Head of caudate nucleus (tissue), 42 donors: ENCODE data around the gene POGLUT3.

Experiments used
- DNase-seq, 42 donors: peaks; one replicate each; pipeline versions ENCODE4 v3.0.0 to v3.0.0-alpha.2; 2020 to 2021; ENCODE audit warnings: mixed read lengths in 7 of 42
- intact Hi-C: fragments of 100-400 bp; cut with DNase I; formaldehyde crosslinking; loops from one replicate; pipeline ENCODE4 v1.15.0; 2022

The POGLUT3 gene

DNA sequence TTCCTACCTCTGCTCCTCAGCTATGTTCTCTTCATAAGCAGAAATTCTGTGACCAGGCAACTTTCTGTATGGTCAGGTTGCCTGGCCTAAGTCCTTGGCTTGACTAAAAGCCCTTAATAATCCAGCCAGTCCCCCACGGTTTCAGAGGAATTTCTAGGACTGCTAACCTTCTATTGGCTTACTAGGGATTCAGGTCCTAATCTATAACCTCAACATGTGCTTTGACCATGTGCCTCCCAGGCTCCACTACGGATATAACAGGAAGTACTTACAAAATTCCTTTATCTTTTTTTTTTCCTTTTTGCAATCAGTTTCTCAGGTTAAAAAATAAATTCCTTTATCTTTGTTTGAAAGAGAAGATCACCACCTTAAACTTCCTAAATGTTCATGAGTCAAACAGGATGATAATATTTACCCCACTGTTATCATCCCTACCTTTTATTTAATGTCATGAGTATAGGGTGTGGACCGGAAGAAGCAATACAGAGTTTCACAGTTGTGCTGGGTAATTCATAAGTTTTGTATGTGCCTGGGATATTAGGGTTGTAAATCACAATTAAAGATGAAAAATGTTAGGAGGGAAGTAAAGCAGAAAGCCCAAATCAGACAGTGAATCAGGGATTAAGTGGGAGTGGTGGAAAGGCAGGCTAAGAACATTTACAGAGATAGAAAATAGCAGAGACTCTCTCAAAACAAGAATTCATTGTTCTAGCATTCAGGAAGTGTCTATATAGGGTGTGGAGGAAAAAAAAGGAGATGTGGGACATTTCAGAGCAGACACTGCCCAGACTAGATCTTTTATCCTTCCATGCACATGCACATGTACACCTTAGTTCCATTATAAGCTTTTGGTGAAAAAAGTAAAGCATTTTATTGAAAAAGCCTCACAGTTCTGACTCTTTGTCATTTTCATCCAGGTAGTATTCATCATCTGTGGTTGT is 10.7 kb upstream of the POGLUT3 start:
- intact Hi-C loops = no loop called here
- DNase-seq = no peak

DNA sequence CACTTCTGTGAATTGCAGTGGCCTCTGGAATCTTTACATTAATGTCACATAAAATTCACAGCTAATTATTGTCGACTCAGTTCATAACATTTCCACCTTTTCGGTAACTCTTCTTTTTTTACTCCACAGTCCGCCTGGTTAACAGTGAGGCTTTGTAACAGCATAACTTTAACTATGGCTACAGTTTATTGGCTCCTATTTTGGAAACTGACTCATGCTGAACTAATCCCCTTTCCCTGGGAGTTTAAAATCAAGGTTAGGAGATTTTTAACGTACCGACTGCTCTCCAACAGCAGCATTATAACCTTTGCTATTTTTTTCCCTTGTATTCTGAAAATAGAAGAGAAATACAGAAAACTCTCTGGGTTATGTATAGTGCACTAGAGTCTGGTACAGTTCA is 3.2 kb upstream of the POGLUT3 start:
- intact Hi-C loops = no loop called here
- no peak for DNase-seq

DNA sequence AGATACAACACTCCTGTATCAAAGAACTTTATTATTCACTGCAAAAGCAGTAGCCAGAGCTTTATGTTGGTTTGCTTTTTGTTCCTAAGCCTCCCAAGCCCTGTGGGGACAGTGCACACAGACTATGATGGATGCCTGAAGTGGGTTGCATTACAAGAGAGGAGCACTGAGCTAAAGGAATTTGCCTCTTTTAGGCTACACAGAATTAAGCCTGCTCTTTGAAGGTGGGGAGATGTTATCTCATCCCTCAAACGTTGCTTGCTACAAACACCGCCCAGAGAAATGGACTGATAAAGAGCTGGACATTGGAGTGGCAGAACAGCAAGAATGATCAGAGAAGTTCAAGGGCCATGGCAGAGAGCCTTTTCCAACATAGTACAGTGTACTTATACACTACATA is 2.5 kb upstream of the POGLUT3 start:
- DNase-seq = no peak
- intact Hi-C loops = no loop called here

DNA sequence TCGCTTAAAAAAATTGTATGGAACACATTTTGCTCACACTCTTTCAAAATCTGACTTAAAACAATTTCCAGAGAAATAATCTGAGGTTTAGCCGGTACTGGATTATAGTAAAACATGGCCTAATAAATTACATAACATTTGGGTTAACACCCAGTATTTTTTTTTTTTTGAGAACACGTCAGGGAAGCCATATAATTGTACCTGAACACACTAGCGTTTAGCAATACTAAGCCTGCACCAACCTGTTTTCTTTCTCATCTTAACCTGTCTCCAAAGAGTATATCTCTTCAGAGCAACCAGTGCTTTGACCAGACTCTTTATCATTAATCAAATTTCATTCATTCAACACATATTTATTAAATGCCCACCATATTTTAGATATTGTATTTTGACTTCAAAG is 2.0 kb upstream of the POGLUT3 start:
- intact Hi-C loops = no loop called here
- DNase-seq = no peak

DNA sequence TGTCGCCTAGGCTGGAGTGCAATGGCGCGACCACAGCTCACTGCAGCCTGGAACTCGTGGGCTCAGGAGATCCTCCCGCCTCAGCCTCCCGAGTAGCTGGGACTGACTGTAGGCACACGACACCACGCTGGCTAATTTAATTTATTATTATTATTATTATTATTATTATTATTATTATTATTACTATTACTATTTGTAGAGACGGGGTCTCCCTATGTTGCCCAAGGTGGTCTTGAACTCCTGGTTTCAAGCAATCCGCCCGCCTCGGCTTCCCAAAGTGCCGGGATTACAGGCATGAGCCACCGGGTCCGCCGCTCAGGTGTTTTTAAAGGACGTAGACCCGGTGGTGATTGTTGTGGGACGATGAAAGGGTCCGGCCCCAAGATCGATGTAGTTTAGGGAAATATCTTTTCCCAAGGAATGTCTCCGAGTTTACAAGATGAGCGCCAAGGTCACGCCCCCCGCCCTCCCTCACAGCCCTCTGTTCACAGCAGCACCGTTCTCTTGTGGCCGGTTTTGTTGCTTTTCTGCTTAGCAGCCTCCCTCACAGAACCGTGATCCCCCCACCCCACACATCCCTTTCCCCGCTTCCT is 728 bp upstream of the POGLUT3 start:
- intact Hi-C loops = no loop called here
- DNase-seq = no peak

DNA sequence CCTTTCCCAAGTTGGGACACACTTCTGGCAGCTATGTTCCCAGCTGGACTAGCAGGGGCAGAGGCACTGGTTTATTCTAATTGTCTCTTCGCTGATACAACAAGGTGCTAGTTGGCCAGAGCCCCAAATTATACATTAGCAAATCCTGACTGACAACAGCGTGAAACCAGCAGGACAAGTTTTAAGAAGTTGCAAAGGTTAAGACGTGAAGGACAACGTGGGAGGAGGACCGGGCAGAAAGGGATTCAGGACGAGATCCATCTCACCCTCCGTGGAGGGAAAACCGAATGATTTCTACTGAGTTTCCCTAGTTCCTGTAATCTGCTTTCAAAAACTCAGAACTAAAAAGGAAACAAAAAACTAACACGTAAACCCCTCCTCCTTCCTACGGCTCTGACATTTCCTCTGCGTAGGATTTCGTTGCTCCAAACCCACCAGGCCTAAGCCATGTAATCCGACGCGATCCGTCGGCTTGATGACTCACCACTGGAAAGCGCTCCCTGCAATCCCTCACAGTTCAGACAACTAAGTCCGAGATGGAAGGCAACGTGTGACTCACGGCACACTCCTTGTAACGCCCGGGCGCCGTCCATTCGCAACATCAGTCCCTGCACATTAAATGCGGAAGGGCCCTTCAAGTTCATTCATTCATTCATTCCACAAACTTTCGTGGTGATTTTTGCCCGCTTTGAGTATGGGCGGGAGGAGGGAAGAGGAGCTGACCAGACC is 703 bp downstream of the POGLUT3 start:
- peak; percentile 22 to 86 (median 61) for DNase-seq
- intact Hi-C loops = no loop called here

DNA sequence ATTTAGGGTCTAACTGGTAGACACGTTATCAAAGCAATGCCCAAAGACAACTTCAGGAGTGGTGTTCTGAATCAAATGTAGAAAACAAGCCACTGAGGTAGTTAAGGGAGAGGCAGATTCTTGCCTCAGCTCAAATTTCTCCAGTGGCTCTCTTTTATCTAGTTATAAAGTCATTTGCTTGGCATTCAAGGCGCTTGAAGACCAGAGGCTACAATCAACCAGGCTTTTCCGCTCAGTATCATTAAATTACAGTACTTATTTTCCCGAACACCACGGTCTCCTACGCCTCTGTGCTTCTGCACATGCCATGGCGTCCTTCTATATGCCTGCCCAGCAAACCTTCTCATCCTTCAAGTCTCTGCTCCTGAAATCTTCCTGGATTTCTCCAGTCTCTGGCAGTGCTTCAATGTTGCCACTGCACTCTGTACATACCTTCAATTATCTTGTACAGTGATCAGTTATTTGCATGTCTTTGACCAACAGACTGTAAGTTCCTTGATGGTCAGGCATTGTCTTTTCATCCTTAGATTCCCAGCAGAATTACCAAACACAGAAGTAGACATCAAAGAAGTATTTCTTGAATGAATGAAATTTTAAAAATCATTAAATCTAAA is 1.4 kb downstream of the POGLUT3 start:
- DNase-seq = no peak
- intact Hi-C loops = no loop called here

DNA sequence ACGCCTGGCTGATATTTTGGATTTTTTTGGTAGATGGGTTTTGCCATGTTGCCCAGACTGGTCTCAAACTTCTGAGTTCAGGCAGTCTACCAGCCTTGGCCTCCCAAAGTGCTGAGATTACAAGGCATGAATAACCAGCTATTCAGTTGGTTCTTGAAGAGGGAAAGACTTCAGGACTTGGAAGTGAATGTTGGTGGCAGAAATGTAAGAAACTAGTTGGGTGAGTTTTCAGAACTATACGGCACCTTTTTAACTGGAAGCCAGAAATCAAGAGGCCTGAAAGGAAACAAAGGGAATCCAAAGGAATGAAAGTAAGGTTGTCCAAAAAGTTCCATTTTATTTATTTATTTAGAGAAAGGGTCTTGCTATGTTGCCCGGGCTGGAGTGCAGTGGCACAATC is 2.9 kb downstream of the POGLUT3 start:
- intact Hi-C loops = no loop called here
- DNase-seq = no peak

DNA sequence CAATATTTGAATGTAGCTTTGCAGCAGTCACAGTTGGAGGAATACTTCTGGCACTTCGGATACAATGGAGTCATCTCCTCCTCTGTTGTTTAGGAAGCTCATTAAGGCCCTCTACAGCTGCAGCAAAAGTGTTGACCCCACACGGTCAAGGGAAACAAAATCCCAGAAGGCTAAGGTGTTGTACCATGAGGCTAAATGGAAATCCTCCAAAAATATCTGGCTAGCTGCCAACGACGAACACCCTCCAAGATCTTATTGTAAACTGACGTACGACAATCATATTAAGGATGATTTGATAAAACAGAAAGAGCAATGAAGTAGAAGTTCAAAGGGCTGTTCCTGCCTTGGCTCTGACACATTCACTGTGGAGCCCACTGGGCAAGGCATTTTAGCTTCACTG is 4.0 kb downstream of the POGLUT3 start:
- intact Hi-C loops = no loop called here
- no peak for DNase-seq

DNA sequence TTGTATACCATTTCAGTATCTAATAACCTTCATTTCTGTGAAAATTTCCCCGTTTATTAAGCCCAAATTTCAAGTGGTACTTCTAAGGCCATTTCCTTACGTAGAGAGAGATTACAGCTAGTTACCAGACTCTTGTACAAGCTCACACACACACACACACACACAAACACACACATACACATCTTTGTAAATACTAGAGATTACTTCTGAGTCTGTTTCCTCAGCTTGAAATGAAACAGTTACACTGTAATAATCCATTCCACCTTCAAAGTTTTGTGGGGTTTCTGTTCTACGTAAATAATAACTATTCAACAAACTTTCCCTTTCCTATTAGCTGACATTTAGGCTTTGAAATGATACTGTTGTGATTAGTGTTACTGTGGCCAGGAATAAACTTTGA is 6.2 kb downstream of the POGLUT3 start:
- no peak for DNase-seq
- intact Hi-C loops = no loop called here

DNA sequence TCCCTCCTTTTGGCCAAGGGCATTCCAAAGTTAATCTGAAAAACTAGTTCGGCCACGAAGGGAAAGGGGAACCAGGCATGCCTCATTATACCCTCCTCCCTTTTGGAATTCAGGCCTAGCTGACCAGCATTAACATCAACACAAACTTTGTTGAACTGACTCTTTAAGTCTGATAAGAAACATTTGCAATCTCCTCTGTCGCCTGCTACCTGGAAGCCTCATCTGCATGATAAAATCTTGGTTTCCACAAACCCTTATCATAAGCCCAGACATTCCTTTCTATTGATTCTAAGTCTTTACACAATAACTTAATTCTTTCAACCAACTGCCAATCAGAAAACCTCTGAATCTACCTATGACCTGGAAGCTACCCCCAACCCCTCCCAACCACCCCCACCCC is 11.4 kb downstream of the POGLUT3 start:
- intact Hi-C loops = no loop called here

DNA sequence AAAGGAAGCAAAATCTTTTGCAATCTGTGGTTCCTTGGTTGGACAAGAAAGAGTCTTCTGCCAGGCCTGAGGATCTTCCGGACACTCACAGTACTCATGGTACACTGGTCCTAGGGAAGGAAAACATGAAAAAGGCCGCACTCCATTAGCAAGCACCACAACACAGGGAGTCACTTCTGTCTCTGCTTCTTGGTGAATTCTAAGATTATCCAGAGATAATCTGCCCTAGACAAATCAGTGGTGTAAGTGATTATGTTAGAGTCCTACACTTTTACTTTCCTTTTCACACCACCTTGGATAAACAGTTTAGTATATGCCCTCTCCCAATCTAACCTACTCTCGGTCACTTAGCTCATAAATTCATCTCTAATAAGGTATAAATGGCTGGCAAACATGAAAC is 11.9 kb downstream of the POGLUT3 start:
- intact Hi-C loops = no loop called here

More for the DNA sequence above, 11.4 kb downstream of the POGLUT3 start:
- no peak for DNase-seq

DNA sequence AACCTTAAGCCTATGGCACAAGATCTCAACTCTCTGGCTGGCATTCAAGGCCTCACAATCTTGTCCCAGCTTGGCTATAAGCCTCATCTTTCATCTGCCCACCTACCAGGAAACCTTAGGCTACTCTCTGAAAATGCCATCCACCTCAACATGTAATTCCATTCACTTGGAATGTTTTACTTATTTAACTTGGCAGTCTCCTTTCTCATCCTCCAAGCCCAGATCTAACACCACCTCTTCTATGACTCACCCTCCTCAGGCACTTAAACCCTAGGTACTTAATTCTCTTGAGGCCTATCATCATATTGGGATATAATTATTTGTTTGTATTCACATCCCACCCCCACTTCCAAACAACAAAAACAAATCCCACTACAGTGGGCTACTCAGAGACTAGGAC is 15.0 kb downstream of the POGLUT3 start:
- DNase-seq = no peak
- intact Hi-C loops = no loop called here

More for the DNA sequence above, 11.9 kb downstream of the POGLUT3 start:
- no peak for DNase-seq

DNA sequence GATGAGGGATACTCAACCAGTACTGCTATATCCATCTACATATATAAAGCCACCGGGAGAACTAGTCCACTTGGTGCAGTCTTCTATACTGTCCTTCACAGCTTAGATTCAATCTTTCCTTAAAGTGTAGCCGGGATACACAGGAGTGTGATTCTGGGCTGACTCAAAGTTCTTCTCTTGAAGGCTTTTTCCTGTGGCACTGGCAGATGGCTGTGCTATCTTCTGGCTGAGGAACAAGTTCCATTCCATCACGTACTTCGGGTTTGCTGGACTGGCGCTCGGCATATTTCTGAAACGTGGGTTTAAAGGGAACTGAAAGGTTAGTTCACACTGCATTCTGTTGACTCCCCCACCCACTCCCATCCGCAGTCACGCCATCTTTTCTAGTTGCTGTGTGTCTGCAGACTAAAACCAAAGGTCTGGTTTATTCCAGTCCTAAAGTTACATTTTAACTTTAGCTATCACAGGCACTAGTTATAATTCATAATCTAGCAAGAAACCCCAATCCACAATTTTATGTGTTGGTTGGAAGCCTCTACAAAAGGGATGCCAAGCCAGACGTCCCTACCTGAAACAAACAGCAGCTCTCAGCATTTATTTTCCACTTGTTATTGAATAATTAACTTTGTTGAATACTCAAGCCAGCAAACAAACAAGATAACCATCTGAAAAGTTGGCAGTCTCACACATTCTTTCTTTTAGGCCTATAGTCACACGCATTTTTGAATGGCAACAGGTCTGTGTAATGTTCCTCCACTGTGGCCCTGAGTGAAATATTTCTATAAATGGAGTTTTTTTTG is 23.3 kb downstream of the POGLUT3 start:
- DNase-seq = no peak
- intact Hi-C loops = no loop called here

DNA sequence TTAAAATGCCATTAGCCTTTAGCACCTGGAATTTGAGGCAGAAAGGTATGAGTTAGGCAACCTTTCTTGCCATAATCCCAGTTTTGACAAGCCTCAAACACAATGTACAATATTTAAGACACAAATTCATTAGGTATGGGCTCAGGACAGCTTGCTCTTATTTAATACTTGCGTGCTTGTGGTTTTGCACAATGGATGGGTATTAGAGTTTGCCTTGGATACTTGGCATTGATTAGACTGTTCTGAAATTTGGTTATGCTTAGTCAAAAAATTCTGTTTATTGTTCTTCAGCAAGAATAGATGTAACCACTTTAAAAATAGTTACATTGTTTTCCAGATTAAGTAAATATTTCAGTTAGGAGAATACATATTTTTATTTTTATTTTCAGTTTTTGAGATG is 25.5 kb downstream of the POGLUT3 start:
- intact Hi-C loops = no loop called here
- no peak for DNase-seq

DNA sequence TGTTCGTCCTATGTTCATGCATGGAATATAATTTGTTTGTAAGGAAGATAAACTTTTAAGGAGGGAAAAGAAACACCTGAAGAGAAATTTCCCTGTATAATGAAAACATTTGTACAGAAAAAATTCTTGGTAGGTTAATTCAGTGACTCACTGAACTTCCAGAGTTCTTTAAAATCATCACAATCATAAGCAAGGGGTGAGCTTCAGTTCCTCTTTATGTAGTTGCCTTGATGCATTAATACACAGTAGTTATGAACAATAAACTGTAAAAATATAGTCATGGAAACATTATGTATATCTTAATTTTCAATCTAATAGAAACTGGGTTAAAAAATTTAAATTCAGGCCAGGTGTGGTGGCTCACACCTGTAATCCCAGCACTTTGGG is 29.7 kb downstream of the POGLUT3 start:
- intact Hi-C loops = loop anchor here (10.0 kb wide), 1 partner anchor 244 kb away; the partner anchor contains the start of genes ATM and NPAT
- DNase-seq = no peak

DNA sequence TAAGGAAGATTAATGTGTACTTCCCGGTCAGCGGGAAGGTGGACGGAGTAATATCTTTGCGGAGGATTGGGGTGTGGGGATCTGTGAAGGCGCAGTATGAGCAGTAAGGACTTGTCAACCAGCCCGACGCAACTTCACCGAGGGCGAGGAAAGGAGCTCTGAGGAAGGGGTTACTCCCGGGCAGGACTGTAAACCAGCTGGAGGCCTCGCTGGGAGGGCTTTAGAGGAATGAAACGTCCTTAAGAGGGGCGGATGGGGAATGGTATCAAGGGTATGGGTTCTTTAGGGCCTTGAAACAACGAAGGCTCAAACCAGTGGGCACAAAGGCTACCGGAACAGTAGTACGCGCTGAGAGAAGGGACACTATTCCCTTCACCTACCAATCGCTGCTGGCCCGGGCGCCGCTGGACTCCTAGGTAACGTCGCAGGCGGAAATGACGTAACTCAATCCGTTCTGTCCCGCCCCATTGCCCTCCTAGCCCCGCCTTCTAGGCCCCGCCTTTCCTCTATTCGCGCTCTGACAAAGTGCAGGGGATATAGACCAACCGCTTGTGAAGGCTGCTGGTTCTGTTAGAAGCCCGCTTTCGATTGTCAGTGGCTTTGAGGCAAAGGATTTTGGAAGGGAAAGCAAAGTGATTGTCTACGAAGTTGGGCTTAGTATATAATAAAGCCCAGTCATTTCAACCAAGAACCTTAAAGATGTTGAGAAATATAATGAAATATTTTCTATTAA is 30.9 kb downstream of the POGLUT3 start, which contains the start of gene C11orf65:
Gene C11orf65 (minus strand): TSS at position 439 of the 733 bp plus-strand sequence. CDS start 5,970 bp downstream, outside the sequence.
- DNase-seq = peak; percentile 94 to 99 (median 98)
- intact Hi-C loops = loop anchor here (10.0 kb wide), 1 partner anchor 242 kb away; the partner anchor contains the start of genes ATM and NPAT

DNA sequence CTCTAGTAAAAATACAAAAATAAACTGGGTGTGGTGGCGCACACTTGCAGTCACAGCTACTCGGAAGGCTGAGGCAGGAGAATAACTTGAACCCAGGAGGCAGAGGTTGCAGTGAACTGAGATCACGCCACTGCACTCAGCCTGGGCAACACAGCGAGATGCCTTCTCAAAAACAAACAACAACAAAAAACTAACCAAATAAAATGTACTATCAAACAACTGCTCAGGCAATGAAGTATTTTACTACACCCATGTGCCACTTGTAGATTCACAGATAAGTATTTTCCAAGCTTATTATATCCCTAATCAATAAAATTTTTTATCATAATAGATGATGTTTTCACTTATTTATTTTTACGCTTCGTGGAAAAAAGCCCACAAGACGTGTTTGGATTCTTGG is 31.8 kb downstream of the POGLUT3 start:
- DNase-seq = no peak

More for the DNA sequence above, 31.8 kb downstream of the POGLUT3 start:
- intact Hi-C loops = loop anchor here (10.0 kb wide), 1 partner anchor 242 kb away; the partner anchor contains the start of genes ATM and NPAT
